Stimulated activated CD4-positive, alpha-beta T cell treated with anti-CD3 and anti-CD28 coated beads, Interleukin-12 subunit alpha, Interleukin-12 subunit beta, amount 100 ng/mL, for 4 hours (primary cell): ENCODE results near the gene SLC25A25.
"Not testable (repeated sequence)": the region's sequence is repeated elsewhere in the genome, so short reads cannot be mapped to it uniquely, and the experiment has no call there.

ENCODE experiments used
- DNase-seq: peaks from one replicate; pipeline ENCODE4 v3.0.0-alpha.2; 2020

Gene SLC25A25

GRCh38 chr9:128128836-128129590 is 61.0 kb downstream of the SLC25A25 start:
- DNase-seq = no peak

- DNase-seq = peak; percentile 47
These were observed 62.1 kb downstream of the SLC25A25 start for GRCh38 chr9:128129976-128130590.

GRCh38 chr9:128130651-128131050 is 62.6 kb downstream of the SLC25A25 start:
- DNase-seq = not testable (repeated sequence)

GRCh38 chr9:128131346-128131745 is 63.3 kb downstream of the SLC25A25 start:
- not testable (repeated sequence) for DNase-seq

- DNase-seq = not testable (repeated sequence)
These were observed 64.1 kb downstream of the SLC25A25 start for GRCh38 chr9:128132139-128132538.

- not testable (repeated sequence) for DNase-seq
These were observed 67.5 kb downstream of the SLC25A25 start for GRCh38 chr9:128135561-128135960.

- DNase-seq = no peak
These were observed 69.1 kb downstream of the SLC25A25 start for GRCh38 chr9:128136816-128137793.

- DNase-seq = no peak
These were observed 70.0 kb downstream of the SLC25A25 start for GRCh38 chr9:128138001-128138400.

GRCh38 chr9:128139621-128140020 is 71.6 kb downstream of the SLC25A25 start:
- DNase-seq = no peak

GRCh38 chr9:128141604-128142003 is 73.6 kb downstream of the SLC25A25 start:
- DNase-seq = no peak

GRCh38 chr9:128142061-128142460 is 74.0 kb downstream of the SLC25A25 start:
- no peak for DNase-seq

- no peak for DNase-seq
These were observed 74.6 kb downstream of the SLC25A25 start for GRCh38 chr9:128142596-128142995.

- DNase-seq = no peak
These were observed 75.7 kb downstream of the SLC25A25 start for GRCh38 chr9:128143525-128144238.

GRCh38 chr9:128144239-128145181 is 76.5 kb downstream of the SLC25A25 start:
- DNase-seq = no peak

- DNase-seq = no peak
These were observed 77.5 kb downstream of the SLC25A25 start for GRCh38 chr9:128145536-128145935.

- DNase-seq = no peak
These were observed 77.9 kb downstream of the SLC25A25 start for GRCh38 chr9:128145951-128146351.

GRCh38 chr9:128146591-128147120 is 78.6 kb downstream of the SLC25A25 start:
- DNase-seq = no peak

- no peak for DNase-seq
These were observed 80.5 kb downstream of the SLC25A25 start for GRCh38 chr9:128148509-128149000.

- DNase-seq = no peak
These were observed 81.1 kb downstream of the SLC25A25 start, which contains the start of gene LCN2 for GRCh38 chr9:128149001-128149701. TSS of gene LCN2 (plus strand) at chr9:128149453. CDS start at chr9:128149526, 73 bp downstream.

- no peak for DNase-seq
These were observed 82.0 kb downstream of the SLC25A25 start for GRCh38 chr9:128149951-128150593.
